ENCODE data around the gene SBF1.

The SBF1 gene

GRCh38 chr22:50454556-50455075 lies 20.2 kb downstream of the SBF1 start:
- Mint-ChIP-seq H3K4me1 (ENCODE audit: low read depth) (peaks cover 17% of the 10 kb centered on the region), H3K9me3 (no peaks in the 10 kb centered on the region), H3K36me3 (ENCODE audit: low read depth) (peaks cover 43% of the 10 kb centered on the region), H3K27me3 (no peaks in the 10 kb centered on the region), H3K4me3 (no peak overlapping the region), H3K27ac (no peak overlapping the region)

GRCh38 chr22:50452649-50453048 lies 22.2 kb downstream of the SBF1 start:
- Mint-ChIP-seq H3K27ac (peak overlapping the region; percentile 72), H3K4me1 (ENCODE audit: low read depth) (peaks cover 20% of the 10 kb centered on the region), H3K4me3 (no peak overlapping the region), H3K27me3 (no peaks in the 10 kb centered on the region), H3K9me3 (no peaks in the 10 kb centered on the region), H3K36me3 (ENCODE audit: low read depth) (peaks cover 49% of the 10 kb centered on the region)

GRCh38 chr22:50447576-50448551 lies 27.0 kb downstream of the SBF1 start:
- Mint-ChIP-seq H3K36me3 (ENCODE audit: low read depth) (peaks cover 41% of the 10 kb centered on the region), H3K27me3 (no peaks in the 10 kb centered on the region), H3K4me1 (ENCODE audit: low read depth) (peaks cover 30% of the 10 kb centered on the region), H3K9me3 (no peaks in the 10 kb centered on the region), H3K4me3 (no peak overlapping the region), H3K27ac (no peak overlapping the region)

DNA sequence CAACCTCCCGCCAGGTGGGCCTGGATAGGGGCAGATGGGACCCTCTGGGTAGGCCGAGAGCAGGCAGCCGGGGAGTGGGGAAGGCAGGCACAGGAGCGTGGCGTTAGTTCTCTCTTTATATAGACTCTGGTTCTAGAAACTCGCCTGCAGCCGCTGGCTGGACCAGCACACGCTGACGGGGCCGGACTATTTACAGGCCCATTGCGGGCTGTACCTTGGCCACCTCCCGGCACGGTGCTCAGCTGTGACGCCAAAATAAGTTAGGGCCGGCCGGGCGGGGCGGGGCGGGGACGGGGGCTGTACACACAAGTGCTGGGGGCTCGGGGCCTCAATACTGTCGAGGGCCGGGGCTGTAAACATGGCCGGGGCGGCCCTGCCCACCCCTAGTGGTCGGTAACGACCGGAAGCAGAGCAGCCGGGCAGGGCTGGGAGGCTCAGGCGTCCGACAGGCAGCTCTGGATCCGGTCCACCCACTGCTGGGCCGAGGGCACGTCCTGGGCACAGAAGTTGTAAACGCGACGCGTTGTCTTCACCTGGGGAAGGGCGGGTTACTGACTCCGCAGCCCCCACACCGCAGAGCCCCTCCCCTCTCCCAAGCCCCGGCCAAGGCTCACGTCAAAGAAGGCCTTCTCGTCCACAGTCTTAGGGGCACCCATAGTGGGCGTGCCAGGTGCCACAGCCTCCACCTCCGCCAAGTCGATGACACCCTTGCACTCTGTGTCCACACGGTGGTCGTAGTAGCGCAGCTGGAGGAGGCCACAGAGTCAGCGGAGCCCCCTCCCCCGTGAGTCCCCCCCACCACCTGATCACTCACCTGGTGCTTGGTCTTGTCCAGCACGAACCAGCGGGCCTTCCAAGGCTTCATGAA lies 27.9 kb downstream of the SBF1 start:
- Mint-ChIP-seq H3K27me3 (no peaks in the 10 kb centered on the region), H3K4me1 (ENCODE audit: low read depth) (peaks cover 28% of the 10 kb centered on the region), H3K36me3 (ENCODE audit: low read depth) (peaks cover 38% of the 10 kb centered on the region), H3K9me3 (no peaks in the 10 kb centered on the region), H3K27ac (no peak overlapping the region), H3K4me3 (no peak overlapping the region)

DNA sequence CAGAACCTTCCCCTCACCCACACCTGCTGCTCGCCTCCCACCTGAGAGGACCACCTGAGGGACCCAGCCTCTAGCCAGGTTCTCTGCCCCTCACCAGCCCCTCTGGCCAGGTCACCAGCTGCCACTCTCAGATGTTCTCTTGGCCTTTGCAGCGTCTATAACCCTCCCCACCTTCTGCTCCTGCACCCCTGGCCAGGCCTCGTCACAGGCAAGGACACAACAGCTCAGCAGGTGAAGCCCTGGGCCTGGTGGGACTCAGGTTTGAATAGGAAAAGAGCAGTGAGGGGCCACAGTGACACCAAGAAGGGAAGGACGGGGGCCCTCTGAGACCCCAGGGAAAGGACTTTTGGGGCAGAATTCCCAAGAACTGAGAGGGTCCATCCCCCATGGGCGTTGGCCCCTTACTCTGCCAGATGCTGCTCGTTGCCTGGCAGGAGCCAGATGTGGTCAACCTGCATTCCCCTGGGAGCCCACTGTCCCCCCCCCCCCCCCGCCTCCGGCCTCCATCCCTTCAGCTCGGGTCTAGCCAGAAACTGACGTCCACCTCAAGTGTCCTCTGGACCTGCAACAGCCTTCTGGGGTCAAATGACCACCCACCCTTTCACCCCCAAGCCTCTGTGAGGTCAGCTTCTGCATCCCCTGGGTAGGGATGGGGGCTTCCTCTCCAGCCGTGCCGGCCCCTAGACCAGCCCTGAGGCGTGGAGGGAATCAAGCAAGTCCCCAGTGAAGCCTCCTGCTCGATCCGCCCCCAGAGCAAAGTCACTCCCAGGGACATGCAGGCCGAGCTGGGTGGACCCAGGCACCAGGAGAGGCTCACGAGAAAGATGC lies 28.7 kb downstream of the SBF1 start:
- Mint-ChIP-seq H3K9me3 (no peaks in the 10 kb centered on the region), H3K4me1 (ENCODE audit: low read depth) (peaks cover 28% of the 10 kb centered on the region), H3K27me3 (no peaks in the 10 kb centered on the region), H3K4me3 (no peak overlapping the region), H3K36me3 (ENCODE audit: low read depth) (peaks cover 32% of the 10 kb centered on the region), H3K27ac (peak overlapping the region; percentile 87)

DNA sequence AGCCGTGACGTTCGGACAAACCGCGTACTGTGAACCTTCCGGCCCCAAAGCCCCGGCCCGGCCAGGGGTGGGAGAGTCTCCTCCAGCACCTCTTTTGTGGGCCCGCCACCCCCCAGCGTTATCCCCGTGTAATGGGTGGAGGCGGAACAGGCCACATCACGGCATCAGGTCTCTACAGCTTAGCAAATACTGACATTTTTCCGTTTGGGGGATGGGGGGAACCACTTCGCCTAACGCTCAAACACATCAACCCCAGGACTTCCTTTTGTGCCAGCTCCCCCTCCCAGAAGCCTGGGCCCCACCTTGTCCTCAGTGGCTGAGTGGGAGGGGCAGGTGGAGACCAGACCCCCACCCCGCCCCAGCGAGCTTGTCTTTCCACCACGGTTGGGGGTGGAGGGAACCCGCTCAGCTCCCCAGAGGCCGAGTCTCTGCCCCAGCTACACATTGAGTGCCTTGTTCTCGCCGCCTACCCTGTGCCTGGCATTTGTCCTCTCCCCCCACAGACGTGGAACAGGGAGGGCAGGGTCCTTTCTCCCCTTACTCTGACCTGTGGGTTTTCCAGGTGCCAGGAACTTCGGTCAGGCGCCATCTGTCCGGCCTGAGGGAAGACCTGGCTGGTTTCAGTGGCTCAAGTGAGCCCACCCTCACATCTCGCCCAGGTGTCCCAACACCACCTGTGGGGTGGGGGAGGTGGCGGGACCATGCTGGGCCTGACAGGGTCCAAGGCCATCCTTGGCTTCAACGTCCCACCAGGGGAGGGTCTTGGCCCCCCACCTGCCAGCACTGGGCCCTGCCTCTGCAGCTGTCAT lies 29.6 kb downstream of the SBF1 start:
- no peaks in the 10 kb centered on the region for H3K9me3 Mint-ChIP-seq
- H3K4me1 Mint-ChIP-seq (ENCODE audit: low read depth) = peaks cover 28% of the 10 kb centered on the region
- no peaks in the 10 kb centered on the region for H3K27me3 Mint-ChIP-seq
- peak overlapping the region; percentile 87 for H3K27ac Mint-ChIP-seq
- no peak overlapping the region for H3K4me3 Mint-ChIP-seq
- H3K36me3 Mint-ChIP-seq (ENCODE audit: low read depth) = peaks cover 27% of the 10 kb centered on the region

DNA sequence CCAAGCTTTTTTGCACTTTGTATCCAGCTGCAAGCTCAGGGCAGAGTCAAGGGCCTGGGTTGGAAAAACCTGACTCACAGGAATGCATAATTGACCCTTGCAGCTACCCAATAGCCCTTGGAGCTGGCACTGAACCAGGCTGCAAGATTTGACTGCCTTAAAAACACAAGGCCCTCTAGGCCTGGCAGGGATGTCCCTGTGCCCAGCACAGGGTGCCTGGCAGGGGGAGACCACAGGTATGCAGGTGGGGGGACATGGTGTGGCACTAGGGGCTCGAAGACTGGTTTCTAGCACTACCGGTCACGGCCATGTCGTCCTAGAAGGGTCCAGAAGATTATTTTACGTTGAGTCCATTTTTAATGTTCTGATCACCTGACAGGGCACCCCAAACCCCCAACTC lies 30.2 kb downstream of the SBF1 start:
- Mint-ChIP-seq H3K27me3 (no peaks in the 10 kb centered on the region), H3K27ac (peak overlapping the region; percentile 87), H3K4me3 (no peak overlapping the region), H3K4me1 (ENCODE audit: low read depth) (peaks cover 25% of the 10 kb centered on the region), H3K36me3 (ENCODE audit: low read depth) (peaks cover 24% of the 10 kb centered on the region), H3K9me3 (no peaks in the 10 kb centered on the region)

DNA sequence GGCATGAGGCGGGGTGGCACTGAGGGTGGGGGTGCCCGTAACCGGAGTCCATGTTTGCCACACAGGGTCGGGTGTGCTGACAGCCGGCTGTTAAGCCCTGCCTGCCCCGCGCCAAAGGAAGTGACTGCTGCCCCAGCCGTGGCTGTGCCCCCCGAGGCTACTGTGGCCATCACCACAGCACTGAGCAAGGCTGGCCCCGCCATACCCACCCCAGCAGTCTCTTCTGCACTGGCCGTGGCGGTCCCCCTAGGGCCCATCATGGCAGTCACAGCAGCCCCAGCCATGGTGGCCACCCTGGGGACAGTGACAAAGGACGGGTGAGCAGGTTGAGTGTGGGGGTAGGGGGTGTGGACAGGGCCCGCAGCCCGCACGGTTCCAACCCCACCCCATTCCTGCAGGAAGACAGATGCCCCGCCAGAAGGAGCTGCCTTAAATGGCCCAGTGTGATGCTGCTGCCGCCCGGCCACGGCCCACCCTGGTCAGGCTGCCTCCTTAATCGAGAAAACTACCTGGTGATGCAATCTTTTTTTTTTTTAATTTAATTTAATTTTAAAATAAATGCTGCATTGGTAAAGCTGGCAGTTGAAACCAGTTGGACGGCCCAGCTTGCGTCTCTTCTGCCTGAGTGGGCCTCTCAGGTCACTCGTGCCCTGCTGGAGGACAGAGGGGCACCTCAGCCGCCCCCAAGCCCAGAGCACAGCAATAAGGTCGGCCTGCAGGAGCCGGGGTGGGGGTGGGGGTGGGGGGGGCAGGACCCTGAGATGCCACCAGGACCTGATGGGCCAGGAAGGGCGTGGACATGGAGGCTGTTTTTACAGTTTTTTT lies 30.8 kb downstream of the SBF1 start:
- H3K36me3 Mint-ChIP-seq (ENCODE audit: low read depth) = peaks cover 17% of the 10 kb centered on the region
- no peak overlapping the region for H3K4me3 Mint-ChIP-seq
- H3K9me3 Mint-ChIP-seq = no peaks in the 10 kb centered on the region
- no peak overlapping the region for H3K27ac Mint-ChIP-seq
- peaks cover 22% of the 10 kb centered on the region for H3K4me1 Mint-ChIP-seq (ENCODE audit: low read depth)
- no peaks in the 10 kb centered on the region for H3K27me3 Mint-ChIP-seq

DNA sequence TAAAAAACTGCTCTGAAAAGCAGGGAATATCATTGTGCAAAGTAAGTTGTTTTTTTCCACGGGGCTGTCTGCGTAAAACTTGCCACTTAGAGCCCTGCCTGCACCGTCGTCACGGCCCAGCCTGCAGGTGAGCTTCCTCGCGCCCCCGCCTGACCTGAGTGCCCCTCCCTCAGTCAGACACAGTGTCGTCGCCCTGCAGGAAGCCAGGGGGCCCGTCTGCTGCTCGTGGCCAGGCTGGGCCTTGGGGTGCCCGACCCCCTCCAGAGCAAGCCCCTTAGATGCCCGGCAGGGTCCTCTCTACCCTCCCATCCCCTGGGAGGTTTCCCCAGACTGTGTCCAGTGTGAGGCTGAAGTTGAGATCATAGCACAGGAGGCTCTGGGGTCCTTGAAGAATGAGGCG lies 31.6 kb downstream of the SBF1 start:
- no peaks in the 10 kb centered on the region for H3K27me3 Mint-ChIP-seq
- H3K4me3 Mint-ChIP-seq = no peak overlapping the region
- peaks cover 22% of the 10 kb centered on the region for H3K4me1 Mint-ChIP-seq (ENCODE audit: low read depth)
- peak overlapping the region; percentile 75 for H3K27ac Mint-ChIP-seq
- H3K36me3 Mint-ChIP-seq (ENCODE audit: low read depth) = peaks cover 9% of the 10 kb centered on the region
- no peaks in the 10 kb centered on the region for H3K9me3 Mint-ChIP-seq

DNA sequence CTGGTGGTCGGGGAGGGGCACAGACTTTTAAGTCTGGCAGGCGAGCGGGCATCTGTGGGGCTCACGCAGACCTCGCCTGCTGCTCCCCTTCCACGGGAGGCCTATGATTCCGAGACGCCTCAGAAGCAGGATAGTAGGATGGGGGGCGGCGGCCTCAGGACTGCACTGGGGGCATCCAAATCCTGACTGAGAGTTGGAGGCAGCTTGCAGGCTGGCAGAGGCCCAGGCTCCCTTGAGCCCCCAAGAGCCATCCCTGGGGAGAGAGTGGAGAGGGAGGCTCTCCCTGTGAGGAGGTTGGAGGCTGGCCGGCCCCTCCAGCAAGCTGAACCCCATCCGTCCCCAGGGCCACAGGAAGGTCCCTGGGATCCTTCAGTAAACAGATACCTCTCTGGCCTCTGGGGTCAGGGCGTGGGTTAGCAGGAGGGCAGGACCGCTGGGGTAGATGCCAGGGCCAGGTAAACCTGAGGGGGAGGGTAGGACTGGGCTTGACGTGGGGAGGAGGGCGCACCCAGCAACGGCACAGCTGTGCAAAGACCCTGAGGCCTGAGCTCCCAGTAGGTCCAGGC lies 33.3 kb downstream of the SBF1 start:
- Mint-ChIP-seq H3K4me3 (no peak overlapping the region), H3K36me3 (ENCODE audit: low read depth) (peaks cover 7% of the 10 kb centered on the region), H3K9me3 (no peaks in the 10 kb centered on the region), H3K4me1 (ENCODE audit: low read depth) (peaks cover 22% of the 10 kb centered on the region), H3K27me3 (no peaks in the 10 kb centered on the region), H3K27ac (no peak overlapping the region)

DNA sequence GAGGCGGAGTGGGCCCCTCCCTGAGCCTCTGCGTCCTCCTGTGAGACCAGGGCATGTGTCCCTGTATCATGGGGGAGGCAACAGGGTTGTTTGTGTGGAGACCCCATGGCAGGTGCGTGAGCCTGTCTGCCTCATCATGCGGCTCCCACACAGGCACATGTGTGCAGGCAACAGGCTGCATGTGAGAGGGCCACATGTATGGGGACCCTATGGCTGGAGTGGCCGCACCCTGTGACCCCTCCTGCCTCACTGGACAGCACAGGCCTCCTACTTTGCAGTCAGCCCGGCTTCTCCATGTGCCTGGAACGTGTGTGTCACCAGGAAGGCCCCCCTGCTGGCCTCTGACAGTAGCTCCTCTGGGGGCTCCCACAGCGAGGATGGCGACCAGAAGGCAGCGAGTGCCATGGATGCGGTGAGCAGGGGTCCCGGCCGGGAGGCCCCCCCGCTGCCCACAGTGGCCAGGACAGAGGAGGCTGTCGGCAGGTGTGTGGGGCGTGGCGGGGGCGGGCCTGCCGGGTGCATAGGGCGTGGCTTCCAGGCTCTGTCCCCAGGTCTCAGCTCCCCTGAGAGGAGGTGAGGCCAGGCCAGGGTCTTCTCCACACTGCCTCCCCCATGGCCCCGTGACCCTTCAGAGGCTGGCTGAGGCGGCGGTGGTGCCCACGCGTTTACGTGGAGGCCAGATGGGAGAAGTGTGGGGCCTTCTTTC lies 34.1 kb downstream of the SBF1 start:
- no peaks in the 10 kb centered on the region for H3K27me3 Mint-ChIP-seq
- H3K9me3 Mint-ChIP-seq = no peaks in the 10 kb centered on the region
- H3K27ac Mint-ChIP-seq = no peak overlapping the region
- peaks cover 19% of the 10 kb centered on the region for H3K4me1 Mint-ChIP-seq (ENCODE audit: low read depth)
- no peak overlapping the region for H3K4me3 Mint-ChIP-seq
- peaks cover 7% of the 10 kb centered on the region for H3K36me3 Mint-ChIP-seq (ENCODE audit: low read depth)

DNA sequence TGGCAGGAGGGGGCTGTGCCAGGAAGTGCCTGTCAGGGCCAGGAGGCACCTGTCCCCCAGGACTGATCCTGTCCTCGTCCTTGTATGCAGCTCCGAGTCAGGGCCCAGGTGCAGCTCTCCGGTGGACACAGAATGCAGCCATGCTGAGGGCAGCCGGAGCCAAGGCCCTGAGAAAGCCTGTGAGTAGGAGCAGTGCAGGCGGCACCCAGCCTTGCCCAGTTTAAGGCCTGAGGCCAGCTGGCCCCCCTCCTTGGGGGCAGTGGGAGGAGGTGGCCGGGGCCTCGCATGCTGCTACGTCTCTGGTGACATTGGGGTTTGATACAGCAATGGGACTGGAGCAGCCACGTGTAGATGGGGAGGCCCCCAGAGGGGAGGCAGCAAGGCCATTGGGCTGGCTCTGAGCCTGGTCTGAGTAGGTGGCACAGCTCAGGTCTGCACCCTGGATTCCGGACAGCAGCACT lies 34.9 kb downstream of the SBF1 start:
- no peak overlapping the region for H3K4me3 Mint-ChIP-seq
- no peak overlapping the region for H3K27ac Mint-ChIP-seq
- peaks cover 11% of the 10 kb centered on the region for H3K4me1 Mint-ChIP-seq (ENCODE audit: low read depth)
- peaks cover 11% of the 10 kb centered on the region for H3K36me3 Mint-ChIP-seq (ENCODE audit: low read depth)
- H3K27me3 Mint-ChIP-seq = no peaks in the 10 kb centered on the region
- H3K9me3 Mint-ChIP-seq = no peaks in the 10 kb centered on the region
